ENCODE data around the gene RAI1. TPM values are rescaled to one million over a fixed set of nuclear protein-coding genes. Genes with fewer than 3 reads are reported as not detected.

Gene RAI1
- polyA plus RNA-seq, 2 of the 4 experiments (the other 2 are of a cell fraction) = 3.5 to 23.8 TPM

DNA sequence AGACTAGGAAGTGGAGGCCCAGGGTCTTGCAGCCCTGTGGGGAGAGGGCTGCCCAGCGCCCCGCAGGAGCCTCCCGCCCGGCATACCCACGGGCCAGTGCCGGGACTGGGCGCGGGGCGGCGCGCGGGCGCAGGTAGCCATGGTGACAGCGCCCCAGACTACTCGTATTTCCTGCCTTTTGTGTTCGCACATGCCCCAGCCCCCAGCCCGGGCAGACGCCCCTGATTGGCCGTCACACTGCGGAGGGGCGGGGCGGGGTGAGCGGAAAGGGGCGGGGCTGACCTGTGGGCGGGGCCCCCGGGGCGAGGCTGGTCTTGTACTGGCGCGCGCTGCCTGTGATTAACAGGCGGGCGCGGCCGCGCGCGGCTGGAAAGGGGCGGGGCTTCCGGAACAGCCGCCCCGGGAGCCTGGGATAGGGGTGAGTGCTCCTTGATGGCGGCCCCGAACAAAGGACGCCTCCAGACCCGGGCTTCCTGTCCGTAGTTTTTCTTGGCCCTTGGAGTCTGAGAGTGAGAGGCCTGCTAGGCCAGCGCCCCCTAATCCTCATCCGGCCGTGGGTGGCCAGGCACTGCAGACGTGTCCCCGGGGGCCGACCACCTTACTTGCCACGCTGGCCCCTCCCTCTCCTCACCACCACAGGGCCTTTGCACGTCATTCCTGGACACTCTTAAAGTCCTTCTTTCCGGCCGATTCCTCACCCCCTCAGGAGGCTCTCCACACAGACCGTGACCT is 71.0 kb downstream of the RAI1 start:
- 6% methylated on average over 46 of the region's 57 CpGs for WGBS (ENCODE audit: missing lambda C conversion rate)
- no peak for FAIRE-seq
- ATAC-seq = peak; percentile 89 to 95
- ChIA-PET POLR2A (no interaction called here), CTCF (interaction anchor here (0.8 to 1.5 kb wide), 2 partner anchors 16 to 60 kb away, joined by 3 to 9 read pairs; no protein-coding TSS in a partner anchor)
- peak overlapping the region; percentile 85 to 89 for H3K27ac ChIP-seq
- DNase-seq (ENCODE audit: low read depth in 1 of 2, low spot score in 1 of 2) = peak; percentile 97 to 99
- peak overlapping the region; percentile 53 for H3K4me3 ChIP-seq
- H3K9me3 ChIP-seq = no peaks in the 10 kb centered on the region
- peak overlapping the region; percentile 77 for H3K4me2 ChIP-seq
- H3K4me1 ChIP-seq = peaks cover 31% of the 10 kb centered on the region
- TF ChIP-seq EHF (CRISPR knock-in tag; IDR thresholded peaks at IDR 0.05) (0 out of 2 replicates have a peak, but pooled peaks have one; percentile 44), RFX5 (IDR thresholded peaks at IDR 0.05) (no peak), NPAS2 (CRISPR knock-in tag; IDR thresholded peaks at IDR 0.05; ENCODE audit: borderline replicate concordance) (no peak), KDM5A (IDR thresholded peaks at IDR 0.05) (no peak), MAFK (IDR thresholded peaks at IDR 0.05; ENCODE audit: partially characterized antibody) (no peak), NR3C1 (IDR thresholded peaks at IDR 0.05) (no peak), CBX8 (IDR thresholded peaks at IDR 0.05) (no peak), JUN (IDR thresholded peaks at IDR 0.05) (peak; percentile 38 to 69; a peak in 3 of 5 replicates), ZC3H11A (IDR thresholded peaks at IDR 0.05) (no peak), CHD2 (IDR thresholded peaks at IDR 0.05; ENCODE audit: low read length, partially characterized antibody) (no peak), PHF8 (IDR thresholded peaks at IDR 0.05; ENCODE audit: borderline replicate concordance, low read depth) (peak; percentile 73; the same call in 1 of the 2 replicates), NFE2L2 (conservative IDR thresholded peaks at IDR 0.05; ENCODE audit: low read length) (no peak), HDAC2 (IDR thresholded peaks at IDR 0.05) (peak; percentile 81), RAD21 (conservative IDR thresholded peaks at IDR 0.05 in 1 of 2, IDR thresholded peaks at IDR 0.05 in 1 of 2) (peak; percentile 42 to 50; a peak in 4 of 5 replicates), ZSCAN20 (CRISPR knock-in tag; IDR thresholded peaks at IDR 0.05) (no peak), MYC (IDR thresholded peaks at IDR 0.05; ENCODE audit: borderline replicate concordance, low read length) (0 out of 2 replicates have a peak, but pooled peaks have one; percentile 60), RARB (CRISPR knock-in tag; IDR thresholded peaks at IDR 0.05) (no peak), EHMT2 (IDR thresholded peaks at IDR 0.05; ENCODE audit: low read depth) (no peak), CBX2 (IDR thresholded peaks at IDR 0.05; ENCODE audit: borderline replicate concordance, low read depth) (no peak), FOXS1 (CRISPR knock-in tag; IDR thresholded peaks at IDR 0.05) (no peak), POLR2AphosphoS2 (conservative IDR thresholded peaks at IDR 0.05; ENCODE audit: low read length) (no peak), GATA3 (IDR thresholded peaks at IDR 0.05; ENCODE audit: borderline replicate concordance) (no peak), JUNB (IDR thresholded peaks at IDR 0.05) (no peak), BHLHE40 (IDR thresholded peaks at IDR 0.05; ENCODE audit: low read depth, low read length) (no peak), ZFP36 (IDR thresholded peaks at IDR 0.05; ENCODE audit: borderline replicate concordance, partially characterized antibody) (no peak), CEBPB (IDR thresholded peaks at IDR 0.05) (no peak), RNF2 (IDR thresholded peaks at IDR 0.05; ENCODE audit: borderline replicate concordance, low read depth) (no peak)
- TF ChIP-seq, protein P1, sequence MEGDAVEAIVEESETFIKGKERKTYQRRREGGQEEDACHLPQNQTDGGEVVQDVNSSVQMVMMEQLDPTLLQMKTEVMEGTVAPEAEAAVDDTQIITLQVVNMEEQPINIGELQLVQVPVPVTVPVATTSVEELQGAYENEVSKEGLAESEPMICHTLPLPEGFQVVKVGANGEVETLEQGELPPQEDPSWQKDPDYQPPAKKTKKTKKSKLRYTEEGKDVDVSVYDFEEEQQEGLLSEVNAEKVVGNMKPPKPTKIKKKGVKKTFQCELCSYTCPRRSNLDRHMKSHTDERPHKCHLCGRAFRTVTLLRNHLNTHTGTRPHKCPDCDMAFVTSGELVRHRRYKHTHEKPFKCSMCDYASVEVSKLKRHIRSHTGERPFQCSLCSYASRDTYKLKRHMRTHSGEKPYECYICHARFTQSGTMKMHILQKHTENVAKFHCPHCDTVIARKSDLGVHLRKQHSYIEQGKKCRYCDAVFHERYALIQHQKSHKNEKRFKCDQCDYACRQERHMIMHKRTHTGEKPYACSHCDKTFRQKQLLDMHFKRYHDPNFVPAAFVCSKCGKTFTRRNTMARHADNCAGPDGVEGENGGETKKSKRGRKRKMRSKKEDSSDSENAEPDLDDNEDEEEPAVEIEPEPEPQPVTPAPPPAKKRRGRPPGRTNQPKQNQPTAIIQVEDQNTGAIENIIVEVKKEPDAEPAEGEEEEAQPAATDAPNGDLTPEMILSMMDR (IDR thresholded peaks at IDR 0.05) = peak; percentile 48
- TF ChIP-seq, protein P2, sequence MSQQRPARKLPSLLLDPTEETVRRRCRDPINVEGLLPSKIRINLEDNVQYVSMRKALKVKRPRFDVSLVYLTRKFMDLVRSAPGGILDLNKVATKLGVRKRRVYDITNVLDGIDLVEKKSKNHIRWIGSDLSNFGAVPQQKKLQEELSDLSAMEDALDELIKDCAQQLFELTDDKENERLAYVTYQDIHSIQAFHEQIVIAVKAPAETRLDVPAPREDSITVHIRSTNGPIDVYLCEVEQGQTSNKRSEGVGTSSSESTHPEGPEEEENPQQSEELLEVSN (IDR thresholded peaks at IDR 0.05; ENCODE audit: borderline replicate concordance, low read depth) = no peak
- TF ChIP-seq, protein P3, sequence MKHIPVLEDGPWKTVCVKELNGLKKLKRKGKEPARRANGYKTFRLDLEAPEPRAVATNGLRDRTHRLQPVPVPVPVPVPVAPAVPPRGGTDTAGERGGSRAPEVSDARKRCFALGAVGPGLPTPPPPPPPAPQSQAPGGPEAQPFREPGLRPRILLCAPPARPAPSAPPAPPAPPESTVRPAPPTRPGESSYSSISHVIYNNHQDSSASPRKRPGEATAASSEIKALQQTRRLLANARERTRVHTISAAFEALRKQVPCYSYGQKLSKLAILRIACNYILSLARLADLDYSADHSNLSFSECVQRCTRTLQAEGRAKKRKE (CRISPR knock-in tag; IDR thresholded peaks at IDR 0.05; ENCODE audit: low read depth) = no peak
- TF ChIP-seq, protein P4, sequence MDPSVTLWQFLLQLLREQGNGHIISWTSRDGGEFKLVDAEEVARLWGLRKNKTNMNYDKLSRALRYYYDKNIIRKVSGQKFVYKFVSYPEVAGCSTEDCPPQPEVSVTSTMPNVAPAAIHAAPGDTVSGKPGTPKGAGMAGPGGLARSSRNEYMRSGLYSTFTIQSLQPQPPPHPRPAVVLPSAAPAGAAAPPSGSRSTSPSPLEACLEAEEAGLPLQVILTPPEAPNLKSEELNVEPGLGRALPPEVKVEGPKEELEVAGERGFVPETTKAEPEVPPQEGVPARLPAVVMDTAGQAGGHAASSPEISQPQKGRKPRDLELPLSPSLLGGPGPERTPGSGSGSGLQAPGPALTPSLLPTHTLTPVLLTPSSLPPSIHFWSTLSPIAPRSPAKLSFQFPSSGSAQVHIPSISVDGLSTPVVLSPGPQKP (IDR thresholded peaks at IDR 0.05; ENCODE audit: low read depth, low read length) = no peak
- TF ChIP-seq, protein P5, sequence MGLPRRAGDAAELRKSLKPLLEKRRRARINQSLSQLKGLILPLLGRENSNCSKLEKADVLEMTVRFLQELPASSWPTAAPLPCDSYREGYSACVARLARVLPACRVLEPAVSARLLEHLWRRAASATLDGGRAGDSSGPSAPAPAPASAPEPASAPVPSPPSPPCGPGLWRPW (IDR thresholded peaks at IDR 0.05) = no peak
- TF ChIP-seq, protein P6, sequence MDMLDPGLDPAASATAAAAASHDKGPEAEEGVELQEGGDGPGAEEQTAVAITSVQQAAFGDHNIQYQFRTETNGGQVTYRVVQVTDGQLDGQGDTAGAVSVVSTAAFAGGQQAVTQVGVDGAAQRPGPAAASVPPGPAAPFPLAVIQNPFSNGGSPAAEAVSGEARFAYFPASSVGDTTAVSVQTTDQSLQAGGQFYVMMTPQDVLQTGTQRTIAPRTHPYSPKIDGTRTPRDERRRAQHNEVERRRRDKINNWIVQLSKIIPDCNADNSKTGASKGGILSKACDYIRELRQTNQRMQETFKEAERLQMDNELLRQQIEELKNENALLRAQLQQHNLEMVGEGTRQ (IDR thresholded peaks at IDR 0.05) = no peak
- TF ChIP-seq, protein P7, sequence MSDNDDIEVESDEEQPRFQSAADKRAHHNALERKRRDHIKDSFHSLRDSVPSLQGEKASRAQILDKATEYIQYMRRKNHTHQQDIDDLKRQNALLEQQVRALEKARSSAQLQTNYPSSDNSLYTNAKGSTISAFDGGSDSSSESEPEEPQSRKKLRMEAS (IDR thresholded peaks at IDR 0.05) = peak; percentile 49

Data from A549 (cell line).